GM19468 (cell line): ENCODE measurements around the gene POU2F3.

ENCODE experiments used
- ATAC-seq: cut with Tn5 transposase; IDR thresholded peaks from one replicate; pipeline ENCODE4 v1.9.1; 2021; ENCODE audit warnings: mild to moderate bottlenecking, moderate library complexity, moderate number of reproducible peaks; ENCODE audit not compliant: unreplicated experiment; ENCODE audit errors: extremely low read depth

The POU2F3 gene

GRCh38 chr11:120209746-120210625 is 30.0 kb upstream of the POU2F3 start:
- ATAC-seq = no peak

- no peak for ATAC-seq
Observed at GRCh38 chr11:120210626-120211521, 29.1 kb upstream of the POU2F3 start, which contains the start of gene OAF. TSS of gene OAF (plus strand) at chr11:120211032. CDS start at chr11:120211280, 248 bp downstream.

- ATAC-seq = no peak
Observed at GRCh38 chr11:120211522-120212258, 28.2 kb upstream of the POU2F3 start.

- ATAC-seq = no peak
Observed at GRCh38 chr11:120212259-120212878, 27.6 kb upstream of the POU2F3 start.

- ATAC-seq = no peak
Observed at GRCh38 chr11:120212926-120213325, 27.0 kb upstream of the POU2F3 start.

- no peak for ATAC-seq
Observed at GRCh38 chr11:120214581-120214980, 25.4 kb upstream of the POU2F3 start.

DNA sequence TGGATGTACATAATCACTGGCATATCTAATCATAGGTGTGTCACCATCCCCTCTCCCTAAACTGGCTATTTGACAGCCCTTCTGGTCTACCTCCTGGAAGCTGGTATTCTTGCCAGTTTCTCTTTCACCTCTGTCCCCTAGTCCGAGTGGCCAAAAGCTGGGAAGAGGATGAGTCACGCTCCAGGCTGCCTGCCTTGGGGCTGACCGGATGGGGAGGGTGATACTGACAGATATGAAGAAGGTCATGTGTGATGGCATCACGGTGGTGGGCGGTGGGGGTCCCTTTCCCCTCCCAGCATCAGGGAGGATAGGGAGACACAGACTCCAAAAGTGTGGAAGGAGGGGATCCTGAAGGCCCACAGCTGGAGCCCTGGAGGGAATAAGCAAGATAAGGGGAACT is 24.3 kb upstream of the POU2F3 start:
- no peak for ATAC-seq

GRCh38 chr11:120216426-120217102 is 23.4 kb upstream of the POU2F3 start:
- ATAC-seq = no peak

DNA sequence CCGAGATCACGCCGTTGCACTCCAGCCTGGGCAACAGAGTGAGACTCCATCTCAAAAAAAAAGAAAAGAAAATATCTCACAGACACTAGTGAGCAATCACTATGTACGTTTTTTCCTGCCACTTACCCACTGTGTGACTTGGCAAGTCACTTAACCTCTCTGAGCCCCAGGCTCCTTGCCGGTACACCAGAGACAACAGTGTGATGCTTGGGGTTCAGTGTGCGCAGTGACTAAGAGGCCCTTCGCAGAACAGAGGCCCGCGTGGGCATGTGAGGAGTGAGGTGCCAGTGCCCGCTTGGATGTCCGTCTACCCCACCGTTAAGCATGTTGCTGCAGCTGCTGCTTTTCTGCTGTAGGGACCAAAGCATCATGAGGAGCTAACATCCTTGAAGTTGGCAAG is 22.4 kb upstream of the POU2F3 start:
- ATAC-seq = no peak

GRCh38 chr11:120217941-120218694 is 21.8 kb upstream of the POU2F3 start:
- ATAC-seq = no peak

DNA sequence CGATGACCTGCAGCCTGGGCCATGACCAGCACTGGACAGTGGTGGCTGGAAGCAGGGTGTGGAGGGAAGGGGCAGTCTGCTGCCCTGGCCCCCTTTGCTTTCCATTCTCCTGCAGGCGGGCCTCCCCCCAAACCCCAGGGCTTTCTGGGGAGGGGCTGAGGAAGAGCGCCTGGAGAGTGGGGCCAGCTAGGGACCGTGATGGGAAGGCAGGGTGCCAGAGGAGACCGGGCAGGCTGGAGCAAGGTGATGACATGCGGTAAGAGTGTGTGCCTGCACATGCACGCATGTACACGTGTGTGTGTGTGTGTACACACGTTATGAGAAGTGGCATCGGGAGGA is 21.3 kb upstream of the POU2F3 start:
- ATAC-seq = no peak

DNA sequence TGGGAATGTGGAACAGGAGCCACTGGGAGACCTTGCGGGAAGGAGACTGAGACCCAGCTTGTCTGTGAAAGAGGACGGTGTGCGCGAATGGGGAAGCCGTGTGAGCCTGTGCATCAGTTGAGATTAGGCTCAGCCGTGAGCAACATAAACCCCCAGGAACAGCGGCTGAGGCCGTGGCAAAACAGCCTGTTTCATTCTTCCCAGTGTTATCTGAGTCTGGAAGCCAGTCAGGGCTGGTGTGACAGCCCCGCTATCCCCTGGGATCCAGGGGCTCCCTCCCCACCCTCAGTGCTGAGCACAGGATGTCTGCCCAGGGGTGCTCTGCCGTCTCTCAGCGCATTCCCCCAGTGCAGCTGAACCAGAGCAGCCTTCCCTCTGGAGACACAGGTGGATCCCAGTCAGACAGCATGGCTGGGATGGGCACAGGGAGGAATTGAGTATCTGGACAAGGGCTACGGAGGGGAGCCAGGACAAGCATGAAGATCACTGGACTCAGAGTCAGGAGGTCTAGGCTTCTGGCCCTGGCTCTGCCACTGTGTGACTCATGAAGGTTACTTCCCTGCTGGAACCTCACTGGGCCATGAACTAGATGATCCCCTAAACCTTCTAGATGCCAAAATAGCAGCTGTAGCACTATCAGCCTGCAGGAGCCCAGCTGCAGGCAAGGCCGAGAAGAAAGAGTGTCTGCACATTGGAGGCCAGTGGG is 20.6 kb upstream of the POU2F3 start:
- ATAC-seq = no peak

- no peak for ATAC-seq
Observed at GRCh38 chr11:120219938-120220746, 19.8 kb upstream of the POU2F3 start.

DNA sequence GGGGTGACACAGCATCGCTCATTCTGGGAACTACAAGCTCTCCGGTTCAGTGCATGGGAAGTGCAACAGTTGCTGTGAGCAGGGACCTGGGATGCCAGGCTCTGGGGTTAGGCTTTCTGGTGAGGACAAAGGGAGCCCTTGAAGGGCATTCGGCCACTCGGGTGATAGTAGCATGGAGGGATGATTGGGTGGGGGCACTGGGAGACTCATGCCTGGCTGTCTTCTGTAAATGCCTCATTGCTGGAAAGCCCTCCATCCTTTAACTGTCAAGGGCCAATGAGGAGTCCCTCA is 19.2 kb upstream of the POU2F3 start:
- no peak for ATAC-seq

- ATAC-seq = no peak
Observed at GRCh38 chr11:120221115-120221752, 18.7 kb upstream of the POU2F3 start.

- ATAC-seq = no peak
Observed at GRCh38 chr11:120222916-120223315, 17.0 kb upstream of the POU2F3 start.

DNA sequence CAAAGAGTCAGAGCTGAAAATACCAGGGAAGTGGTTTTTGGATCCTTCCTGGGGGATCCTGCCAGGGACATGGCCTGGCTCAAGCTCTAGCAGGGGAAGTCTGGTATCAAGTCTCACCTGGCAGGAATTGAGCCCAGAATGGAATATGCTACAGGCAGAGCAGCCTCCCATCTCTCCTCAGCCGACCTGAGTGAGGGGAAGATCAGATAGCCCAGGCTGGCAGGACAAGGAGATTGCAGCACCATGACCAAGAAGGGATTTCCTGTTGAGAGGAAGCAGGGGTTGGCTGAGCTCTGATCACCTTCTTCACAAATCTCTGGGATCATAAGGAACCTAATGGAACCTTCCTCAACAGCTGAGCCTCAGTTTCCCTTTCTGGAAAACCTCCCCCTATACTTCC is 16.1 kb upstream of the POU2F3 start:
- ATAC-seq = no peak
